ENCODE measurements around the gene NTN1.

GRCh38 chr17:9273428-9274391, 252.4 kb downstream of the NTN1 start:
- no peak for TF ChIP-seq POLR2AphosphoS5 (IDR thresholded peaks at IDR 0.05; ENCODE audit: low read depth, low read length)
- TF ChIP-seq PRDM4 (CRISPR knock-in tag; IDR thresholded peaks at IDR 0.05; ENCODE audit: borderline replicate concordance): no peak
- TF ChIP-seq CTCF (CRISPR knock-in tag; IDR thresholded peaks at IDR 0.05): no peak
- no peak for TF ChIP-seq ESRRA (CRISPR knock-in tag; IDR thresholded peaks at IDR 0.05; ENCODE audit: low read depth)
- TF ChIP-seq MYPOP (CRISPR knock-in tag; IDR thresholded peaks at IDR 0.05): no peak

All from HepG2 (cell line).